Kasumi-1 (cell line): ENCODE results near the gene FOXP1.

Experiments used
- DNase-seq, 2 experiments: peaks; one replicate each; lab custom pipeline; 2025; lab: John Stamatoyannopoulos, UW

FOXP1 gene

GRCh38 chr3:71428841-71429596 is 154.5 kb downstream of the FOXP1 start:
- no peak for DNase-seq

DNA sequence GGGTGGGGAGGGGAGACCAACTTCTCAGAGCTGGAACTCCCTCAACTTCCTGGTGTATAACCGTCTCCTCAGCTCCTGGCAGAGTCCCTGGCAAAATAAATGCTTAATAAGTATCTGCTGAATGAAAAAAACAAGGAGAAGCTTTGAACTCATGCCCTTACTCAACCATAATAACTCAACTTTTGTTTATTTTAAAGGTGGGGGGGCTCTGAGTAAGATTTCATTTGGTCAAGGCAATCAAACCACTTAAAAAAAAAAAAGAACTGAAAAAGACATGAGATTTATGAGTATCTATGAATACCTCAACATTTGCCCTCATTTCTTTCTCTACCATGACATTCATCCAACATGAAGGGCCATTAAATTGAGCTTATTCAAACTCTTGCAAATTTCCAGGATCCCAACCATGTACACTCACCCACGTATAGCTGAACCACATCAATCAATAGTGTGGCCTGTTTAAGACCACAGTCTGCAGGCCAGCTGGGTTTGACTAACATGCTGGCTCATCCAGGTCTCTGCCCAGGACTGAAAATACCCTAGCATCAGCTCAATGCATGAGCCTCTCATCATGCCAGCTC is 157.9 kb downstream of the FOXP1 start:
- DNase-seq = no peak

DNA sequence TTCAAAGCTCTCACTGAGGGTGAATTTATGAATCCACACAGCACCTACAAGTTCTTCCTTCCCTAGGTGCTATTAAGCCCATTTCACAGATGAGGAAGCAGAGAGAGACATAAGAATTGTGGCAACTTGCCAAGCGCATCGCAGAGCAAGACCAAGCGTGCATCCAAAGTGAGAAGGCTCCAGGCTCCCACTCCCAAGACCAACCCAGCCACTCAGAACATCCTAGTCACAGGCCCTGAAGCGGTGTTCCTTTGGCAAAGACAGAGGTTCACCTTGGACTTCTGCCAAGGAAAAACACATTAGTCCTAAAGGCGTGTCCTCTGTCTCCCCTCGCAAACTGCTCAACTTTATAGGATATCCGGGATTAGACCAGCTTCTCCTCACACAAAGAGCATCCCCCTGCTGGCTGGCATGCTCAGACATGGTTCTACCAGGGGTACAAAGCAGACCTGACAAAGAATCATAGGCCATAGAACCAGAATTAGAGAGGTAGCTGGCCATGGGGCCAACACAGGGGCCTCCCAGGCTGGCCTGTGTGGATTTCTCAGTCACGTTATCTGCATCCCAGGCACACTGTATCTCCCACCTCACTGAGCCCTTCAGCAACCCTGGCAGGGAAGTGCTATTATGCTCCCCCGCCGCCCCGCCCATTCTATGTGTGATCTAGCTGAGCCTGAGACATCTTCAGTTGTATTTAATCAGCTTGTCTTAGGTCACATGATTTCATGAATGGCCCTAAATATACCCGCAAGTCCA is 160.2 kb downstream of the FOXP1 start:
- DNase-seq = no peak

GRCh38 chr3:71421820-71422566 is 161.5 kb downstream of the FOXP1 start:
- DNase-seq = no peak

DNA sequence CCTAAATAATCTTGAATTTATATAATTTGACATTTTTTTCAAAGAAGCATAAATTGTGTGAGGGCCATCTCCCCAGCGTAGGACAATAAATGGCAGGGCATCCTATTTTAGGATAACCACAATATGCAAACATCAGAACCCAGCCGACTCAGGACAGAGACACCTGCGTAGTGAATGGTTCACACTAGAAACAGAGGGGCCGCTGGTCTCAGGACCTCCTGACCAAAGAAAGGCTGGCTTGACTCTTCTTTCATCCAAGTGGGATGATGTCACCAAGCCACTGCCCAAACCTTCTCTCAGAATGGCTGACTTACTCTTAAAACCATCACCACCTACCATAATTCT is 162.1 kb downstream of the FOXP1 start:
- no peak for DNase-seq

DNA sequence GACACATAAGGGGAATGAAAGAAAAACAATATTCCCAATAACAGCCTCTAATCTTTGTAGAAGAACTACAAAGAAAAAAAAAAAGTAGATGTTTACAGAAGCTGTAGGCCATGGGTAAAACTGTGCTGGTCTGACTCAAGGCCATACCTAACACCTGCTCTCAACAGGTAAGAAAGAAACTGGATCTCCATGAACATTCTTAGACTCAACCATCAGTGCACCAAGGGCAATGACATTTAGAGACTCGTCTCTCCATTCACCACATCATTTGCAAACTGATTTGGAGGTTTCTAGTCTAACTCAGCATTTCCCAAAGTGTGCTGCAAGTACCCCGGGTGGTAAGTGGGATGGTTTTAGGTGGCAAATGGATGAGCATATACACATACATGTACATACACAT is 164.2 kb downstream of the FOXP1 start:
- DNase-seq = no peak

DNA sequence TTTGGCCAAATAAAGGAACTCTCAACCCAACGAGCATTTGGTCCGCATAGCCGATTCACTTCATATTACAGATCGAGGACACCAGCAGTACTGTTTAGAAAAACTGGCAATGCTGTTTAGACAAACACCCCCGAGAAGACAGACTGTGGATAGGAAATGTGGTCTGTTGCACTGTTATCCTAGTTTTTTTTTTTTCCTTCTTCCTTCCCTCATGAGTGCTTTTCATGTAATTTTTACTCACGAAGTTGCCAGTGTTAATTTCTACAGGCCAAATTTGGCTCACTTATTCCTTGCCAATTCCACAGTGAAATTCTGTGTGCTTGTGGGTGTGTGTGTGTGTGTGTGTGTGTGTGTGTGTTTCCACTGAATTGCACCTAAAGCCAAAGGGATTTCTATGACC is 165.7 kb downstream of the FOXP1 start:
- no peak for DNase-seq

- DNase-seq = peak; percentile 35 to 52
Measured at GRCh38 chr3:71416876-71417275, 166.7 kb downstream of the FOXP1 start.

DNA sequence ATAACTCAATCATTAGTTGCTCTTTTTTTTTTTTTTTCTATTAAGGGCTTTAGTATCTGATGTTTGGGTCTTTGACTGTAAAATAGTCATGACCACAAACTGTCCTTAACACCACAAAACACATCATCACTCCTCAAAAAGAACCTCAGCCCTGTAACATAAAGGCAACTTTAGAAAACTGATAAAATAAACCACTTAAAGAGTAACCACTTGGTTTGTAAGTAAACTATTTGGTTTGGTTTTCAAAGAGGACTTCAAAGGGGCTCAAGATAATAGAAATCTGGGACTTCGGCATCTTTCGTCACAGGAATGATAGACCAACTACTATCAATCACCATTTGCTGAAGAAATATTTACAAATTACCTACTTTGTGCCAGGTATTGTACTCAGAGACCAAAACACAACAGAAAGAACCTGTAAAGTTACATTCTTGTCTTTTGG is 167.8 kb downstream of the FOXP1 start:
- no peak for DNase-seq

DNA sequence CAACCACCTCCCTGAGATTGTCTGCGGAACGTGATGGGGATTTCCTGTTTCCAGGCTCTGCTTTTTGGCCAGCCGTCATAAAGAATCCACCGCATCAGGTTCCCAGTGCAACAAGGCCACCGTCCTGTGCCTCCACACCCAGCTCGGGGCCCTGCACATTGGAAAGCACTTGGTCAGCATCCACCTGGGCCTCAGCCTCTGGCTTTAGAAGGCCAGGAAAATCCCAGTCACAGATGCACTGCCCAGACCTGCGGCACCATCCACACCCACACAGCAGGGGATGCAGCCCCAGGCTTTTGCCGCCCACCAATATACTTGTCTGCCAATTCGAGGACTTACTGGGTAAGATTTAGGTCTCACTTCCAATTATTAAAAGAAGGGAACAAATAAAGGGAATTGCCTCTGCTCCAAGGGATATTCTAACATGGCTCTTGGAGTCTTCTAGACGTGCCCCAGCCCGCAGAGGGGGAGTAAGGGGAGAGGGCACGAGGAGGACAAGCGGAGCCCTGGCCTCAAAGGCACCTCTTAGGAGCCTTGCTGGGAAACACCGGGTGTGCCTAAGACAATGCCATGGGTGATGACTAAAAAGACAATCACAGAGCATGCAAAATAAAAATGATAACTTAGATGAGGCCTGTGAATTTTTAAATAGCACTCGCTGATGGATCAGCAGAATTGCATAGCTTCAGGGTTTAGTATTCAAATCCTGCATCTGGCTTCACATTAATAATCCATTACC is 169.2 kb downstream of the FOXP1 start:
- DNase-seq = no peak

DNA sequence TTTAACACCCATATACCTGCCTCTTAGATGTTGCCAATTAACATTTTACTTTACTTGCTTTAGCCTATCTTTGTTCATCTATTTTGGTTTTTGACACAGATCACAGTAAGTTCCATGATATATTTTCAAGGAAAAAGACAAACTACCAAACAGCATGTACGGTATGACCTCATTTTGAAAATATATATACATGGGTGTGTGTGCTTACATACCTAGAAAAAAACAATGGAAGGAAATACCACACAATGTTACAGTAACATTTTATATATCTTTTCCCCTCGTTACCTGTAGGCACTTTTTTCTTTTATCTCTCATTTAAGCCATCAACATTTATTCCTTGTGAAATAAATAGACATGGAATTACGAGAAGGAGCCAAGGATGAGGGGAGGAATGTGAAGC is 170.0 kb downstream of the FOXP1 start:
- DNase-seq = no peak

DNA sequence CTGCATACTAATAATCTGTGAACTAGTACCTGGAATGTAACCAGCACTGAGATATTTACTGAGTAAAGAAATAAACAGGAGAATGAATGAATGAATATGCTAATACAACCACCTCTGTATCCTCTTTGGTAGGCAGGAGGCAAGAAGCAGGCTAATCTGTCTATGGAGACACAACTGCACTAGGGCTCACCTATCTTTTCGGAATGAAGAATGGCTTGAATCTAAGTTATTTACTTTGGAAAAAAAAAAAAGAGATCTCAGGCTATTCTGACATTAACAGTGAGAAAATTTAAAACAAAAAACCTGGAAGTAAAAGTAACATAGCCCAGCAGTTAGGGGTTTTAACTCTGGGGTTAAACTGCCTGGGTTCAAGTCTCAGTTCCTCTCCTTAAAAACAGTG is 174.2 kb downstream of the FOXP1 start:
- DNase-seq = no peak

- DNase-seq = no peak
Measured at GRCh38 chr3:71408903-71409302, 174.6 kb downstream of the FOXP1 start.

- no peak for DNase-seq
Measured at GRCh38 chr3:71407823-71408222, 175.7 kb downstream of the FOXP1 start.

DNA sequence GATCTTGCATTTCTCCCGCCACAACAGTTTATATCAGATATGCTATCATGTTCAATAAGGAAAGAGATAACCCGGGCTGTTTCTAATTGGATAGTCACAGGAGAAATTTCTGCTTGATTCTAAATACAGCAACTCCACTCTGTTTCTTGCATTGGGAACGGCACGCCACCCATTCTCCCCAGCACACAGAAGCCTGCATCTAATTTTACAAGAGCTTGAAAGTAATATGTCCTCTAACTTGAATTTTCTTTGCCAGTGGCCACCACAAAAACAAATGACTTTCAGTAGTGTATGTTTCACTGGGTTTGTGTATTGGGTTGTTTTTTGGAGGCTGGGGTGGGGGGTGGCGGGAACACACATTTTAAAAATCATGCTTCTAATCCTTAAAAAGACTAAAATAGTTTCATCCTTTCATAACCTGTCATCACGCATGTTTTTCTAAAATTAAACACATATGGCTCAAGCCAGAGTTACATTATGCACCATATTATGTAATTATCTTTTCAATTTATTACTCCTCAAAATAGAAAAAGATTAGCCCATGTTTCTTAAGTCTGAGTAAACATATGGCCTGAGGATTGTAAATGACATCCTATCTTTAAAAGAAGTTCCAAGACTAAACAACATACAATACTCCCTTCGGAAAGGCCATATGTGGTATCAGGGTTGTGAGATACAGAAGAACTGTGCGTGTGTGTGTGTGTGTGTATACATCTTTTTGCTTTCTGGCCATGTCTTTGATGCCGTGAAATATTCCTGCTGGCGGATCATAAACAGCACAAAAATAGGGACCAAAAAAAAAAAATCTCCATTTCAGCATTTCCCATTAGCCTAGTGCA is 176.3 kb downstream of the FOXP1 start:
- no peak for DNase-seq

DNA sequence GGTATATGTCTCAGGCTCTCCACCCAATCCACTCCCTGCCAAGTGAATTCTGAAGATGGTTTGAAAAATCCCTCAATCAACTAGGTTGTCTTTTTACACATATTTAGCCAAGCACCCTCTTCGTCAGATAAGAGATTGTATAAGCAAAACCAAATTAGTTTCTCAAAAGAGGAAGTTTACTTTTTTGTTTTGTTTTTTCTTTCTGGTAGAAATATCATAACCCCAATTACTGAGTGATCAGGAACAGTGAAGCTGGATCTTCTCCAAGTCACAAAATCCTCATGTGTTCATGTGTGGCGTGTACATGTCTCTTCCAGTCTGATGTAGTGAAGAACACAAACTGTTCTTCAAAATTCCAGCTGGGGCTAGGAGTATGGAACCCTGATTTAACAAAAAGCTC is 180.6 kb downstream of the FOXP1 start:
- DNase-seq = no peak

GRCh38 chr3:71402280-71402679 is 181.2 kb downstream of the FOXP1 start:
- DNase-seq = no peak

DNA sequence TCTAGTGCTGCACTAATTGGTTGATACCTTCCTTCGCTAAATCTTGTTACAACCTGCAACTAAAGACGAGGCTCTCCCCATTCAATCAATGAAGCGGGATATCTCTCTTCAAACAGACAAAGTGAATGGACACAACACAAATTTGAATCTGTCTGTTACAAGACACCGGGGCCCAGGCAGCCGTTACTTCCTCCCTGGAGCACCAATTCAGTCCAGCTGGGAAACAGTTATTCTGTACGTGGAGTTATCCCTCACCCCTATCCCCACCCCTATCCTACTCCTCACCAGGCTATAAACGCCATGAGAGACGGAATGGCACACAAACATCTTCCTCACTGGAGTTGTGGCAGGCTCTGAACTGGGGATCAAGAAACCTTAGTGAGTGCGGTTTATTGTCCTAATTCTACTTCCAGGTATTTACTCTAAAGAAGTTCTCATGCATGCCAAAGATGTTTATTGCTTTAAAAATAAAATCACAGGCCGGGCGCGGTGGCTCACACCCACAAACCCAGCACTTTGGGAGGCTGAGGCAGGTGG is 181.8 kb downstream of the FOXP1 start:
- no peak for DNase-seq

DNA sequence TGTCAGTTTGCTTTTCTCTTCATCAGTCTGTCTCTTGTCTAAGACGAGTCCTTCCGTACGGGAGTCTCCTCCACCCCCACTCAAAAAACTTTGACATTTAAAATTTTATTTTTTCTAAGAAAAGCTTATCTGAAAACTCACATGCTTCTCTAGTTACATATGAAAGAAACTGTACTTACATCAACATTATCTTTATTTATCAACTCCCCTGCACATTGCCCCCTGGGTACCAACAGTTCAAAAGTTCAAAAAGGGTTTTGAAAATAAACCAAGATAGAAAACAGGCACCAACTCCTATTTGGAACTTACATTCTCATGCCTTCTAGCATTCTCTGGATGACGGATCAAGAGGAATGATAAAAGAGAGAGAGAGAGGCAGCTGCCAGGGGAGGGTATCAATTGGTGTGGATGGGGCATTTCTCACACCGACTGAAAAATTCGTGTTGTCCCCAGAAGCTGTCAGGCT is 182.5 kb downstream of the FOXP1 start:
- no peak for DNase-seq

DNA sequence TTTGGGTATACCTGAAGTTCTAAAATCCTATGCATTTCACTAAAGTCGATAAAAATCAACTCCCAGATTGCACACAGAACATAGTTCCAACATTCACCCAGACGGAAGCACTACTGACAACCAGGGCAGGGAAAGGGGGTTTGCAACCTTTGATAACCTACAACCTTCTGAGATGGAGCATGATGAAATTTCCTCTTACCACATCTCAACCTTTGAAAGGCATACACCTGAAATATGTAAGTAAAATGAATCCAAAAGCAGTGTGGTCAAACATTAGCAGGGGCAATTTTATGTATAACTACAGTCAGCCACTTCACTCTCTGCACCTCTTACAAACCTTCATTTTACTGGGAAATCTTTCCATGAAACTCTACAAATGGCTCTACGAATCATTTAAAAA is 184.1 kb downstream of the FOXP1 start:
- DNase-seq = no peak
